SK-N-SH (cell line): ENCODE results near the gene RCAN2.

Experiments
- FOSL2 ChIP-seq: IDR thresholded peaks from 2 replicates; pipeline ENCODE4 v1.4.0; 2012; ENCODE audit warnings: low read depth, mild to moderate bottlenecking, moderate library complexity, borderline replicate concordance
- POLR2AphosphoS5 ChIP-seq: IDR thresholded peaks from 2 replicates; pipeline ENCODE4 v1.6.1; 2012; ENCODE audit warnings: low read depth, low read length
- SIN3A ChIP-seq: IDR thresholded peaks from 2 replicates; pipeline ENCODE4 v1.6.1; 2012; ENCODE audit warnings: low read depth, mild to moderate bottlenecking, low read length, moderate library complexity, borderline replicate concordance
- TAF1 ChIP-seq: IDR thresholded peaks from 2 replicates; pipeline ENCODE4 v1.6.1; 2012; ENCODE audit warnings: low read depth, mild to moderate bottlenecking, low read length, moderate library complexity, borderline replicate concordance
- USF2 ChIP-seq: fragments of 150-350 bp; IDR thresholded peaks from 2 replicates; pipeline ENCODE4 v1.6.1; 2017; ENCODE audit warnings: antibody characterized with exemption, low read length, low read depth, borderline replicate concordance
- TF ChIP-seq, protein P1 (sequence below): fragments of 200-600 bp; sonication (generic); IDR thresholded peaks from 2 replicates; pipeline ENCODE4 v1.6.1; 2017; ENCODE audit warnings: antibody characterized with exemption, mild to moderate bottlenecking, moderate library complexity
- TF ChIP-seq, protein P2 (sequence below): IDR thresholded peaks from 2 replicates; pipeline ENCODE4 v1.6.1; 2012; ENCODE audit warnings: mild to moderate bottlenecking, low read depth, low read length, moderate library complexity
- TF ChIP-seq, protein P3 (sequence below): IDR thresholded peaks from 2 replicates; pipeline ENCODE4 v1.4.0; 2012; ENCODE audit warnings: low read depth, borderline replicate concordance
- TF ChIP-seq, protein P4 (sequence below): IDR thresholded peaks from 2 replicates; pipeline ENCODE4 v1.4.0; 2012; ENCODE audit warnings: low read depth

- no peak for TF ChIP-seq POLR2AphosphoS5
- TF ChIP-seq FOSL2 = no peak
- TF ChIP-seq, protein P1, sequence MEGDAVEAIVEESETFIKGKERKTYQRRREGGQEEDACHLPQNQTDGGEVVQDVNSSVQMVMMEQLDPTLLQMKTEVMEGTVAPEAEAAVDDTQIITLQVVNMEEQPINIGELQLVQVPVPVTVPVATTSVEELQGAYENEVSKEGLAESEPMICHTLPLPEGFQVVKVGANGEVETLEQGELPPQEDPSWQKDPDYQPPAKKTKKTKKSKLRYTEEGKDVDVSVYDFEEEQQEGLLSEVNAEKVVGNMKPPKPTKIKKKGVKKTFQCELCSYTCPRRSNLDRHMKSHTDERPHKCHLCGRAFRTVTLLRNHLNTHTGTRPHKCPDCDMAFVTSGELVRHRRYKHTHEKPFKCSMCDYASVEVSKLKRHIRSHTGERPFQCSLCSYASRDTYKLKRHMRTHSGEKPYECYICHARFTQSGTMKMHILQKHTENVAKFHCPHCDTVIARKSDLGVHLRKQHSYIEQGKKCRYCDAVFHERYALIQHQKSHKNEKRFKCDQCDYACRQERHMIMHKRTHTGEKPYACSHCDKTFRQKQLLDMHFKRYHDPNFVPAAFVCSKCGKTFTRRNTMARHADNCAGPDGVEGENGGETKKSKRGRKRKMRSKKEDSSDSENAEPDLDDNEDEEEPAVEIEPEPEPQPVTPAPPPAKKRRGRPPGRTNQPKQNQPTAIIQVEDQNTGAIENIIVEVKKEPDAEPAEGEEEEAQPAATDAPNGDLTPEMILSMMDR = no peak
- TF ChIP-seq, protein P2, sequence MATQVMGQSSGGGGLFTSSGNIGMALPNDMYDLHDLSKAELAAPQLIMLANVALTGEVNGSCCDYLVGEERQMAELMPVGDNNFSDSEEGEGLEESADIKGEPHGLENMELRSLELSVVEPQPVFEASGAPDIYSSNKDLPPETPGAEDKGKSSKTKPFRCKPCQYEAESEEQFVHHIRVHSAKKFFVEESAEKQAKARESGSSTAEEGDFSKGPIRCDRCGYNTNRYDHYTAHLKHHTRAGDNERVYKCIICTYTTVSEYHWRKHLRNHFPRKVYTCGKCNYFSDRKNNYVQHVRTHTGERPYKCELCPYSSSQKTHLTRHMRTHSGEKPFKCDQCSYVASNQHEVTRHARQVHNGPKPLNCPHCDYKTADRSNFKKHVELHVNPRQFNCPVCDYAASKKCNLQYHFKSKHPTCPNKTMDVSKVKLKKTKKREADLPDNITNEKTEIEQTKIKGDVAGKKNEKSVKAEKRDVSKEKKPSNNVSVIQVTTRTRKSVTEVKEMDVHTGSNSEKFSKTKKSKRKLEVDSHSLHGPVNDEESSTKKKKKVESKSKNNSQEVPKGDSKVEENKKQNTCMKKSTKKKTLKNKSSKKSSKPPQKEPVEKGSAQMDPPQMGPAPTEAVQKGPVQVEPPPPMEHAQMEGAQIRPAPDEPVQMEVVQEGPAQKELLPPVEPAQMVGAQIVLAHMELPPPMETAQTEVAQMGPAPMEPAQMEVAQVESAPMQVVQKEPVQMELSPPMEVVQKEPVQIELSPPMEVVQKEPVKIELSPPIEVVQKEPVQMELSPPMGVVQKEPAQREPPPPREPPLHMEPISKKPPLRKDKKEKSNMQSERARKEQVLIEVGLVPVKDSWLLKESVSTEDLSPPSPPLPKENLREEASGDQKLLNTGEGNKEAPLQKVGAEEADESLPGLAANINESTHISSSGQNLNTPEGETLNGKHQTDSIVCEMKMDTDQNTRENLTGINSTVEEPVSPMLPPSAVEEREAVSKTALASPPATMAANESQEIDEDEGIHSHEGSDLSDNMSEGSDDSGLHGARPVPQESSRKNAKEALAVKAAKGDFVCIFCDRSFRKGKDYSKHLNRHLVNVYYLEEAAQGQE = no peak
- no peak for TF ChIP-seq TAF1
- no peak for TF ChIP-seq USF2
- TF ChIP-seq, protein P3, sequence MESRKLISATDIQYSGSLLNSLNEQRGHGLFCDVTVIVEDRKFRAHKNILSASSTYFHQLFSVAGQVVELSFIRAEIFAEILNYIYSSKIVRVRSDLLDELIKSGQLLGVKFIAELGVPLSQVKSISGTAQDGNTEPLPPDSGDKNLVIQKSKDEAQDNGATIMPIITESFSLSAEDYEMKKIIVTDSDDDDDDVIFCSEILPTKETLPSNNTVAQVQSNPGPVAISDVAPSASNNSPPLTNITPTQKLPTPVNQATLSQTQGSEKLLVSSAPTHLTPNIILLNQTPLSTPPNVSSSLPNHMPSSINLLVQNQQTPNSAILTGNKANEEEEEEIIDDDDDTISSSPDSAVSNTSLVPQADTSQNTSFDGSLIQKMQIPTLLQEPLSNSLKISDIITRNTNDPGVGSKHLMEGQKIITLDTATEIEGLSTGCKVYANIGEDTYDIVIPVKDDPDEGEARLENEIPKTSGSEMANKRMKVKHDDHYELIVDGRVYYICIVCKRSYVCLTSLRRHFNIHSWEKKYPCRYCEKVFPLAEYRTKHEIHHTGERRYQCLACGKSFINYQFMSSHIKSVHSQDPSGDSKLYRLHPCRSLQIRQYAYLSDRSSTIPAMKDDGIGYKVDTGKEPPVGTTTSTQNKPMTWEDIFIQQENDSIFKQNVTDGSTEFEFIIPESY = no peak
- no peak for TF ChIP-seq SIN3A
- TF ChIP-seq, protein P4, sequence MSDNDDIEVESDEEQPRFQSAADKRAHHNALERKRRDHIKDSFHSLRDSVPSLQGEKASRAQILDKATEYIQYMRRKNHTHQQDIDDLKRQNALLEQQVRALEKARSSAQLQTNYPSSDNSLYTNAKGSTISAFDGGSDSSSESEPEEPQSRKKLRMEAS = no peak
Measured at GRCh38 chr6:46440641-46441040, 50.6 kb downstream of the RCAN2 start.
